HG03175 (cell line): Measurements from ENCODE around the gene MROH7.
"Not testable (repeated sequence)": the region's sequence is repeated elsewhere in the genome, so short reads cannot be mapped to it uniquely, and the experiment has no call there.

Experiments
- ATAC-seq: cut with Tn5 transposase; IDR thresholded peaks from one replicate; pipeline ENCODE4 v1.9.1; 2021; ENCODE audit warnings: mild to moderate bottlenecking, moderate library complexity; ENCODE audit not compliant: unreplicated experiment

MROH7 gene

DNA sequence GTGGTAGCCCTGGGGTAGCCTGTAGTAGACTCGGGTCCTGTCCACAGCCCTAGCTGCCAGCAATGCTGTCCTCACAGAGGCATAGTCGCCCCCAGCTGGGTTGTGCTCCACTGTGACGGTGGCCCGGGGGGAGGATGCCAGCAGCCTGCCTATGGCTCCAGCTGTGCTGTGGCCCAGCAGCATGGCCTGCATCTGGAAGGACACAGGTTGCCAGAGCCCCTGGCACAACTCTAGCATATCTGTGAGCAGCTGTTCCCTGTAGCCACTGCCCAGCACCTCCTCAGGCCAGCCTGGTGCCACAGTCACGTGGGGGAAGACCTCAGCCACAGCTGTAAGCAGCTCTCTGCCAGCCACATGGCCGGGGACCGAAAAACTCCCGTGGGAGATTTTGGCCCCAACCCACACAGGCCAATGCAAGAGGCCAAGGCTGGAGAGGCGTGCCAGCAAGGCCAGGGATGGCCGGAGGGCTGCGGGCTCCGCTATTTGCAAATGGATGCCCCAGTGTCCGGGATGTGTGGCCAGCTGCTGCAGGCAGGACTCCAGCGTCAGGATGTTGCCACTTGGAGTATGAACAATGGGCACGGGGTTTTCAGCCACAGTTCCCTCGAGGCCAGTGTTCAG is 32.2 kb upstream of the MROH7 start:
- ATAC-seq, result no peak

GRCh38 chr1:54610048-54610447 is 31.5 kb upstream of the MROH7 start:
- no peak for ATAC-seq

DNA sequence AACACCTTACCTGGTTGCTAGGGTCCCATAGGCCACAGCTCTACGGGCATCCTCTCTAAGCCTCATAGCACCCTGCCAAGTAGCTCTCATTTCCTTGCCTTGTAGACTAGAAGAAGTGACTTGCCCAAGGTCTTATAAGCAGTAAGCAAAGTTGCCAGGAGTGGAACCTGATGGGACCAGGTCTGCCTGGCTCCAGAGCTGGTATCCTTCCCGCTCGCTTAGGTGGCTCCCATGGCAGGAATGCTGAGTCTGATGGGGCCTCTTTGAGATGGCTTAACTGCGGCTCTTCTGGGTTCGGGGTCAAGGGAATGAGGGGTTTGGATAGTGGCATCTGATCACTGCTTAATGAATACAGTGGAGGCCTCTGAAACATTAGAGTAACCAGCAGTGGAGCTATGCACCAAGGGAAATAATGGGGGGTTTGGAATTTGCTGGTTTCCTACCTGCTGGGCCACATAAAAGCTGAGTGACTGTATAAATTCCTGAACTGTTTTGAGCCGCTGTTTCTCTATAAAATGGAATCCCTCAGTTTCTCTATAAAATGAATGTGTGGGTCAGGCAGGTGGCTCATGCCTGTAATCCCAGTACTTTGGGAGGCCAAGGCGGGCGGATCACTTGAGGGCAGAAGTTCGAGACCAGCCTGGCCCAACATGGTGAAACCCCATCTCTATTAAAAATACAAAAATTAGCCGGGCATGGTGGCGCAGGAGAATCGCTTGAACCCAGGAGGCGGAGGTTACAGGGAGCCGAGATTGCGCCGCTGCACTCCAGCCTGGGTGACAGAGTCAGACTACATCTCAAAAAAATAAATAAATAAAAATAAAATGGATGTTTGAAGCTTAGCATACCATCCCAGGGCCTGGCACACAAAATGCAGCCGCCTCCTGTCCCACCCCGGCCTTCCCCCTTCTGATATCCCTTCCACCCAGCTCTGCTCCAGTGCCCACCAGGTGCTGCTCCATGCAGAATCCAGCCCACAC is 30.7 kb upstream of the MROH7 start:
- ATAC-seq, result no peak

- no peak for ATAC-seq
Observed at GRCh38 chr1:54611621-54612020, 30.0 kb upstream of the MROH7 start.

DNA sequence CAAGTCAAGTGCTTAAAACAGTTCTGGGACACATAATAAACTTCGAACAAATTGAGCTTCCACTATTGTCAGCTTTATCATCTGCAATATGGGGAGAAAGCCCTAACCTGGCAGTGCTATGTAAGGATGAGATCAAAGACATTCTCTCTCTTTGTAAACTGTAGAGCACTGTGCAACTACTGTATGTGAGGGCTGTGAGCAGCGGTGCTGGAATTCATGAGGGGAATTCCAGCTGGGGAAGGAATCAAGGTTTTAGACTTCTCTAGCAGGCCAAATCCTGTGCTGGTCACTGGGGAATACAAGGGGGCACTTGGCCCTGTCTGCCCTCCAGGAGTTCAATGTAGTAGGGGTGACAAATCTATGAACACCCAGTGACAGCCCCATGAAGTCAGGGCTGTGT is 27.6 kb upstream of the MROH7 start:
- ATAC-seq, result no peak

DNA sequence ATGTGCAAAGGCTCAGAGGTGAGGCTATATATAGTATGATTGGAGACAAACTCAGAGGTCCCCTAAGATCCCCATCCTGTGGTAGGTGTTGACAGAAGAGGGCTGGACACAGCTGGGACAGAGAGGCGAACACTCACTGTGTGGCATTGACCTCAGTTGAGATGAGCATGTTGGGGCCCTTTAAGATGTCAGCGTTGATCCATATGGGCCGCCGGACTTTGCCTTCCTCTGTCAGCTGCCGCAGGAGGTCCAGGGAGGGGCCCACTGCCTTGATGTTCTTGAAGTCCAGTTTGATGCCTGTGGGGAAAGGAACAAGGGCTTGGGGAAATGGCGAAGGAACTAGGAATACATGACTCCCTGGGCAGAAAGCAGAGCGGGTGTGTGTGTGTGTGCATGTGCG is 27.0 kb upstream of the MROH7 start:
- ATAC-seq, result no peak

DNA sequence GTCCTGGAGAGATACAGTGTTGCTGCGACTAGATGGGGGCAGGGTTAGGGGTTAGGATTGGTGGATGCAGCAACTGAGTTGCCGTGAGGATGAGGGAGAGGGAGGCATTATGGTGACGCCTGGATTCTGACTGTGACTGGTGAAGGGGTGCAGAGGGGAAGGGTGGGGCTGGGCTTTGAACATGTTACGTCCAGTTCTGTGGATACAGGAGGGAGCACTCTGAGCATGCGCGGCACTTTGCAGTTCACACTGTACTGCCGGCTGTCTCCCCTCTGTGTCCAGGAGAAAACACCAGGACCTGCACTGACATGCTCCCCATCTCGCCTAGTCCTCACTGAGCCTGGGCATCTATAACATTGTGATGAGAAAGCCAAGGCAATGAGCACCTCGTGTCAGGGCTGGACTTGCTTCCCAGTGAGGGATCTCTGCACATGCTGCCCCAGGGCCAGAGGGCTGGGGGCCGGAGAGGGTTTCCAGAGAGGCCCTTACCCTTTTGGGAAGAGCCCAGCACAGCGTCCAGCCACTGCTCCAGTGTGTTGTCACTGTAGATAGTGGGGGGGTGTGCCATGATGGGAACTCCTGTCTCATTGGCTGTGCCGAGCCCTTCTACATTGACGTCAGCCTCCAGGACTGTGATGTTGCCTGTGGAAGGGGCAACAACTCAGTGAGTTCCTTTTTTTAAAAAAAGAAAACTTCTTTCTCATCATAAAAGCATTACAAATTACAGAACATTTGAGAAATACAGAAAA is 25.9 kb upstream of the MROH7 start:
- ATAC-seq, result no peak

DNA sequence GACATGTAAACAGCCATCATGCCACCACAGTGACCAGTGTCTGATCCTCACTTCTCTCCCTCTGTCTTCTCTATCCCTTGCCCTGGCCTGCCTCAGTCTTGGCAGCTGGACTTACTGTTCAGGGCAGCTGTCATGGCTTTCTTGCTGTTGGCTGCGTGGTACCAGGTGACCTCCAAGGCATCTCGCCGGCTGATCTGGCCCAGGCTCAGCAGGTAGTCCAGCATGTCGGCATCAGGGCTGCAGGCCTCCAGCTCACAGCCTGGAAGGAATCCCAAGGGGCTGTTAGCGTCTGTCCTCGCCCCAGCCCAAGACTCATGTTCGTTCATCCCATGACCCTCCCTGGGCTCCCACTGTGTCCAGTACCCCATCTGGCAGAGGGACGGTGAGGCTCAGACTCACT is 21.8 kb upstream of the MROH7 start:
- no peak for ATAC-seq

GRCh38 chr1:54623216-54624007 is 18.2 kb upstream of the MROH7 start, which contains the start of gene FAM151A:
Gene FAM151A, minus strand, starts transcription at chr1:54623525. Its CDS starts 130 bp downstream, at chr1:54623395.
- ATAC-seq, result no peak

GRCh38 chr1:54624466-54625464 is 16.8 kb upstream of the MROH7 start:
- ATAC-seq, result no peak

DNA sequence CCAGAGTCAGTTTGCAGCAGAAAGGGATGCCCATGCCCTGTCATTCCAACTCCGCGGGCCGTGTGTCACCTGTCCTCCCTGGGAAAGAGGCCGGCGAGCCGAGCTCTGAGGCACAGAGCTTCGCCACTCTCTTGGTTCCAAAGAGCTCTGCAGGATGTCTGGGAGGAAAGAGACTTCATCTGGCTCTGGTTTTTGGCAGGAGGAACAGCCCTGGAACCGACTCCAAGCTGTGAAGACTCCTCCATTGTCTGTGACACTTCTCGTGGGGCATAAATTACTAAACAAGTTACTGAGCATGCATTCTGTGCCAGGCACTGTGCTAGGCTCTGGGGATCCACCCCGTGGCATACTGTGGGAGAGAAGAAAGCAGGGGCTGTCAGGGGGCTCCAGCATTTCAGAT is 14.4 kb upstream of the MROH7 start:
- ATAC-seq, result no peak

- not testable (repeated sequence) for ATAC-seq
Observed at GRCh38 chr1:54635804-54636203, 5.8 kb upstream of the MROH7 start.

GRCh38 chr1:54636461-54637446 is 4.8 kb upstream of the MROH7 start:
- not testable (repeated sequence) for ATAC-seq

GRCh38 chr1:54640361-54640760 is 1.2 kb upstream of the MROH7 start:
- no peak for ATAC-seq

GRCh38 chr1:54643736-54644135 is 2.1 kb downstream of the MROH7 start:
- no peak for ATAC-seq

- no peak for ATAC-seq
Observed at GRCh38 chr1:54645806-54646676, 4.5 kb downstream of the MROH7 start.
